Activated T-cell treated with anti-CD3 and anti-CD28 coated beads, Interleukin-2, amount 50 U/mL, for 72 hours (primary cell): Measurements from ENCODE around the gene MRPL42. TPM values are rescaled to one million over a fixed set of nuclear protein-coding genes. Genes with fewer than 3 reads are reported as not detected.

Experiments used
- ATAC-seq, 2 donors: fragments of 150-1000 bp; cut with Tn5 transposase; replicated peaks in 1 of 2; 2 replicates each; pipeline ENCODE4 v1.10.0; 2021; ENCODE audit warnings: moderate library complexity in 2 of 2, mild to moderate bottlenecking in 1 of 2
- DNase-seq, 2 donors: peaks; one replicate each; pipeline ENCODE4 v3.0.0; 2021 to 2022; ENCODE audit warnings: mixed read lengths in 1 of 2
- H3K27ac Mint-ChIP-seq: one replicate; pipeline ENCODE4 v1.8.0; 2022; ENCODE audit warnings: mild to moderate bottlenecking, moderate library complexity, mixed read lengths
- H3K27me3 Mint-ChIP-seq: one replicate; pipeline ENCODE4 v1.8.0; 2022; ENCODE audit warnings: low read depth, mixed read lengths
- H3K36me3 Mint-ChIP-seq, 2 donors: one replicate each; pipeline ENCODE4 v1.8.0; 2022; ENCODE audit warnings: mixed read lengths in 2 of 2, mild to moderate bottlenecking in 1 of 2; ENCODE audit not compliant: insufficient read depth in 2 of 2
- H3K4me1 Mint-ChIP-seq: one replicate; pipeline ENCODE4 v1.8.0; 2022; ENCODE audit warnings: low read depth, mixed read lengths
- H3K4me3 Mint-ChIP-seq, 2 donors: one replicate each; pipeline ENCODE4 v1.8.0; 2022; ENCODE audit warnings: mild to moderate bottlenecking in 2 of 2, mixed read lengths in 2 of 2, moderate library complexity in 2 of 2
- H3K9me3 Mint-ChIP-seq, 2 donors: one replicate each; pipeline ENCODE4 v1.8.0; 2022; ENCODE audit warnings: mixed read lengths in 2 of 2
- total RNA-seq, 2 donors: library from RNA; stranded (reverse); gene quantifications; one replicate each; pipeline ENCODE4 v1.2.3, GENCODE V29; 2022

MRPL42 gene
- total RNA-seq, 2 donors from 2014 or later: 54.2 to 68.3 TPM

DNA sequence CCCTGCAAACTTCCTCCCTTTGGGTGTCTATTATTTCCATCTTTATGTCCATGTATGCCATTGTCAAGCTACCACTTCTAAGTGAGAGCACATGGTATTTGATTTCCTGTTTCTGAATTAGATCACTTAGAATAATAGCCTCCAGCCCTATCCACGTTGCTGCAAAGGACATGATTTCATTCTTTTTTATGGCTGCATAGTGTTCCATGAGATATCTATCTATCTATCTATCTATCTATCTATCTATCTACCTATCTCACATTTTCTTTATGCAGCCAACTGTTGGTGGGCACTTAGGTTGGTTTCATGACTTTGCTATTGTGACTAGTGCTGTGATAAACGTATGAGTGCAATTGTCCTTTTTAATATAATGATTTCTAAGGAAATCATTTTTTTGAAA is 11.2 kb upstream of the MRPL42 start:
- Mint-ChIP-seq H3K4me3 (no peak overlapping the region), H3K27ac (no peak overlapping the region), H3K9me3 (no peaks in the 10 kb centered on the region), H3K36me3 (no peaks in the 10 kb centered on the region), H3K27me3 (no peaks in the 10 kb centered on the region), H3K4me1 (peaks cover 3% of the 10 kb centered on the region)
- DNase-seq (no peak), ATAC-seq (no peak)

DNA sequence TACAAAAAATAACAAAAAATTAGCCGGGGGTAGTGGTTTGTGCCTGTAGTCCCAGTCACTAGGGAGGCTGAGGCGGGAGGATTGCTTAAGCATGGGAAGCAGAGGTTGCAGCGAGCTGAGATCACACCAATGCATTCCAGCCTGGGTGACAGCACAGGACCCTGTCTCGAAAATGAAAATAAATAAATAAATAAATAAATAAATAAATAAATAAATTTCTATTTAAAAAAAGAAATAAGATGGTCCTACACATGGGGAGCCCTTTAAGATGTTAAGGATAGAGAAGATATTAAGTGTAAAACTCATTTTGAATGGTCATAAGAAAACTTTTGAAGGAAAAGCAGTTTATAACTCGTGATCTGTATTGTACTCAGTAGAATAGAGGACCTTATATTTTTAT is 8.2 kb upstream of the MRPL42 start:
- H3K27ac Mint-ChIP-seq: no peak overlapping the region
- H3K4me1 Mint-ChIP-seq: peaks cover 5% of the 10 kb centered on the region
- no peaks in the 10 kb centered on the region for H3K27me3 Mint-ChIP-seq
- no peaks in the 10 kb centered on the region for H3K36me3 Mint-ChIP-seq
- DNase-seq (no peak), ATAC-seq (no peak)
- no peak overlapping the region for H3K4me3 Mint-ChIP-seq
- no peaks in the 10 kb centered on the region for H3K9me3 Mint-ChIP-seq

DNA sequence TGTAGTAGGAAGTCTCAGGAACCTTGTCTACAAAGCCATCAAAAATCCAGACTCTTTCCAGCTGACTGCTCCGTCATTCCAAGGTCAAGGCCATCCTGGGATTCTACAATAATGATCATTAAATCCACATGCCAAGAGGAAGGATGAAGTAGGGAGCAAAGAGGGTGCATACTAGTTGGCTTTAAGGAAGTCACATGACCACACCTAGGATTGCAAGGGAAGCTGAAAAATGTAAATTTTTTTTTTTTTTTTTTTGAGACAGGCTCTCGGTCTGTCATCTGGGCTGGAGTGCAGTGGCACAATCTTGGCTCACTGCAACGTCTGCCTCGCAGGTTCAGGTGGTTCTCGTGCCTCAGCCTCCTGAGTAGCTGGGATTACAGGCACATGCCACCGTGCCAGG is 7.3 kb upstream of the MRPL42 start:
- no peaks in the 10 kb centered on the region for H3K9me3 Mint-ChIP-seq
- no peak overlapping the region for H3K4me3 Mint-ChIP-seq
- no peak overlapping the region for H3K27ac Mint-ChIP-seq
- ATAC-seq (no peak), DNase-seq (no peak)
- no peaks in the 10 kb centered on the region for H3K36me3 Mint-ChIP-seq
- H3K27me3 Mint-ChIP-seq: no peaks in the 10 kb centered on the region
- peaks cover 5% of the 10 kb centered on the region for H3K4me1 Mint-ChIP-seq

DNA sequence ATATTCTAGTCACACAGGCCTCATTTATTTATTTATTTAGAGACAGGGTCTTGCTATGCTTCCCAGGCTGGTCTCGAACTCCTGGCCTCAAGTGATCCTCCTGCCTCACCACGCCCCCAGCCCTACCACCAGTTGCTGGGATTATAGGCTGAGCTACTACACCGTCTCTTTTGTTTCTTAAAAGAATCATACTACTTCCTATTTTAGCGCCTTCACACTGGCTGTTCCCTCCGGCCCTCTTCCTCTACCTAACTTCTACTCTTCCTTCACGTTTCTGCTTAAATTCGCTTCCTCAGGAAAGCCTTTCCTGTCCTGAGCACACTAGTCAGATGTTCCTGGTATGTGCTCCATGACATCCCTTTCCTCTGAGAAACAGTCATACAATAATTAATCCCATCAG is 6.4 kb upstream of the MRPL42 start:
- ATAC-seq (no peak), DNase-seq (no peak)
- no peaks in the 10 kb centered on the region for H3K9me3 Mint-ChIP-seq
- peaks cover 5% of the 10 kb centered on the region for H3K4me1 Mint-ChIP-seq
- H3K27ac Mint-ChIP-seq: no peak overlapping the region
- no peak overlapping the region for H3K4me3 Mint-ChIP-seq
- H3K36me3 Mint-ChIP-seq: no peaks in the 10 kb centered on the region
- H3K27me3 Mint-ChIP-seq: no peaks in the 10 kb centered on the region

DNA sequence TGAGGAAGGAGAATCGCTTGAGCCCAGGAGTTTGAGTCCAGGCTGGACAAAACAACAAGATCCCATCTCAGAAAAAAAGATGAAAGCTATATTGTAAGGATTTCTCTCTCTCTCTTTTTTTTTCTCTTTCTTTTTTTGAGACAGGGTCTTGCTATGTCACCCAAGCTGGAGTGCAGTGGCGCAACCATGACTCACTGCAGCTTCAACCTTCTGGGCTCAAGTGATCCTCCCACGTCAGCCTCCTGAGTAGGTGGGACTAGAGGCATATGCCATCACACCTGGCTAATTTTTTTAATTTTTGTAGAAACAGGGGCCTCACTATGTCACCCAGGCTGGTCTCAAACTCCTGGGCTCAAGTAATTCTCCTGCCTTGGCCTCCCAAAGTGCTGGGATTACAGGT is 5.8 kb upstream of the MRPL42 start:
- no peak overlapping the region for H3K4me3 Mint-ChIP-seq
- H3K27me3 Mint-ChIP-seq: no peaks in the 10 kb centered on the region
- DNase-seq (no peak), ATAC-seq (no peak)
- no peaks in the 10 kb centered on the region for H3K9me3 Mint-ChIP-seq
- H3K4me1 Mint-ChIP-seq: peaks cover 9% of the 10 kb centered on the region
- H3K36me3 Mint-ChIP-seq: no peaks in the 10 kb centered on the region
- no peak overlapping the region for H3K27ac Mint-ChIP-seq

DNA sequence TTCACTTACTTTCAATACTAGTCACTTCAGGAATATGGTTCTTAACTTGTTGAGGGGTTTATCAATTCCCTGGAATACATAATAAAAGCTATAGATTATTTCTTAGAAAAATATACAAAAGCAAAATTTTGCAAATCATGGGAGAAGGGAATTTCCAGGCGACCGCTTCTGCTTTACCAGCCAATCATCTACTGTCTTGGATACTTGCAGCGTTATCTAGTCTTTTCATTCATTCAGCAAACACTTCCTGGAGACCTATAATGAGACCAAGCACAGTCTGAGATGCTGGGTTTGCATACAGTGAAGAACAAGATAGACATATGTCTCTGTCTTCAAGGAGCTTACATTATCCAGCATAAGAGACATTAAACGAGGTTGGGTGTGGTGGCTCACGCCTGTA is 1.5 kb upstream of the MRPL42 start:
- Mint-ChIP-seq H3K27me3 (no peaks in the 10 kb centered on the region), H3K4me1 (peaks cover 40% of the 10 kb centered on the region), H3K4me3 (peak overlapping the region in 1 of 2 donors; percentile 25), H3K36me3 (peaks cover 4 to 6% of the 10 kb centered on the region in 2 donors), H3K9me3 (no peaks in the 10 kb centered on the region), H3K27ac (no peak overlapping the region)
- DNase-seq (no peak), ATAC-seq (no peak)

DNA sequence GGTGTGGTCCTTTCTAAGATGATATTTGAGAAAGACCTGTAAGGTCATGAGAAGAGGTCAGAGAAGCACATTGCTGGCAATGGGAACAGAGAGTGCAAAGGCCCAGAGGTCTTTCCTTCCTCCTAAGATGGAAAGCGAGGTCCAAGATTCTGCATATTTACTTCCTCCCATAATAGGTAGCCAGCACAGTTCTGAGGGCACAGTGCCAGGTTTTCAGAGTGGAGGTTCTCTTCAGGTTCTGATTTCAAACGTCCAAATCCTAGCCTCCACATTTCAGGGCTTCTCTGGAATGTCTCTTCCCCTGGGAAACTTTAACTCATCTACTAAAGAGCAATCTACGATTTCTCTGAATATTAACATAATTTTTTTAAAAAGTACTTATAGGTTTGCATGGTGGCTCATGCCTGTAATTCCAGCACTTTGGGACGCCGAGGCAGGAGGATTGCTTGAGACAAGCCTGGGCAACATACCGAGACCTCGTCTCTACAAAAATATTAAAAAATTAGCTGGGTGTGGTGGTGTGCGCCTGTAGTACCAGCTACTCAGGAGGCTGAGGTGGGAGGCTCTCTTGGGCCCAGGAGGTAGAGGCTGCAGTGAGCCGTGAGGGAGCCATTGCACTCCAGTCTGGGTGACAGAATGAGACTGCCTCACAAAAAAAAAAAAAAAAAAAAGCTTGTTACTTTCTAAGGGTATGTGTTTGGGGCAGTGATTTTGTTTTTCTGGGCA is 526 bp upstream of the MRPL42 start:
- H3K9me3 Mint-ChIP-seq: no peaks in the 10 kb centered on the region
- DNase-seq: no peak
- H3K36me3 Mint-ChIP-seq: peaks cover 5 to 6% of the 10 kb centered on the region in 2 donors
- peaks cover 37% of the 10 kb centered on the region for H3K4me1 Mint-ChIP-seq
- ATAC-seq: no peak
- H3K27ac Mint-ChIP-seq: peak overlapping the region; percentile 94
- no peaks in the 10 kb centered on the region for H3K27me3 Mint-ChIP-seq
- H3K4me3 Mint-ChIP-seq: peak overlapping the region; percentile 92

DNA sequence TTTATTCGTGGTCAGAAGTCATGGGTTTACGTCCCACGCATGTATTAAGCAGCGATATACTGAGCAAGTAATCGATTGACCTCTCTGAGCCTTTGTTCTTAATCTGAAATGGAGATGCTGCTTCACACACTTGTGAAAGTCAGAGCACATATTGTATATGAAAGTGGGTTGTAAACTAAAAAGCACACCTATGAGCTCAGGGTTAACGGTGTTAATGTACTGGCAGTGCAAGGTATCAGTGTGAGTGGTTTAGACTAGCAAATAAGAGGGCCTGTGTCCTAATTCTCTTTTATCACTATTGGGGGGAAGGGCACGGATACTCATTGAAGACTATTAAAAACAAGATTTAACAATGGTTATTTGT is 676 bp downstream of the MRPL42 start:
- Mint-ChIP-seq H3K27me3 (no peaks in the 10 kb centered on the region), H3K4me1 (peaks cover 37% of the 10 kb centered on the region), H3K27ac (peak overlapping the region; percentile 94), H3K36me3 (peaks cover 5 to 6% of the 10 kb centered on the region in 2 donors), H3K4me3 (peak overlapping the region; percentile 92), H3K9me3 (no peaks in the 10 kb centered on the region)
- peak; percentile 28 to 34 for ATAC-seq
- DNase-seq: no peak

DNA sequence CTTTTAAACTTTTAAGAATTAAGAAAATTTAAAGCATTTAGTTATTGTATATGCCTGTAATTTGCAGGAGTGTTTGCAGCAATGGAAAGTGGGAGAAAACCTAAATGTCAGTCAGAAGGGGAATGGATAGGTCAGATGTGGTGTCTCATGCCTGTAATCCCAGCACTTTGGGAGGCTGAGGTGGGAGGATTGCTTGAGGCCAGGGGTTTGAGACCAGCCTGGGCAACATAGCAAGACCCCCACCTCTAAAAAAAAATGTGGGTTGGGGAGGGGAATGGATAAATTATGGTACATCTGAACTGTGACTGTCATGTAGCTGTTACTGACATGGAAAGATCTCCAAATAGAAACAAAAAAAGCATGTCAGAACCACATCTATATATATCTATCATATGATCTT is 2.1 kb downstream of the MRPL42 start:
- no peak for DNase-seq
- ATAC-seq: no peak
- Mint-ChIP-seq H3K27ac (no peak overlapping the region), H3K36me3 (peaks cover 5 to 6% of the 10 kb centered on the region in 2 donors), H3K4me1 (peaks cover 37% of the 10 kb centered on the region), H3K9me3 (no peaks in the 10 kb centered on the region), H3K4me3 (peak overlapping the region; percentile 37 to 92), H3K27me3 (no peaks in the 10 kb centered on the region)

DNA sequence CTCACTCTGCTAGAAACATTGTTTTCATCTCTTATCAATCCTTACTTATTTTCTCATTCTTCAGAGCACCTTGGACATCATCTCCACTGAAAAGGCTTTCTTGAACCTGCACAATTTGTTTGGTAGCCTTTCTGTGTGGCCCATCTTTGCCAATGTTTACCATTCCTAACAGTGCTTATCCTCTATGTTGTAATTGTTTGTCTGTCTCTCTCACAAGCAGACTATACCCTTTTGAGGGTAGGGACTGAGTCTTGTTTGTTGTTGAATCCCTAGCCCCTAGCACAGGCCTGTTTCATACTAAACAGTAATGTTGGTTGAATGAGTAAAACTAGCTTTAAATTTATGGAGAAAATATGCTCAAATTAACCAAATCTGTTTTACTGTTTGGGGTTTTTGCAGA is 9.2 kb downstream of the MRPL42 start:
- peak overlapping the region; percentile 7 for H3K27ac Mint-ChIP-seq
- H3K4me1 Mint-ChIP-seq: peaks cover 6% of the 10 kb centered on the region
- peaks cover 0 to 10% of the 10 kb centered on the region in 2 donors for H3K36me3 Mint-ChIP-seq
- no peaks in the 10 kb centered on the region for H3K9me3 Mint-ChIP-seq
- DNase-seq (no peak), ATAC-seq (no peak)
- no peak overlapping the region for H3K4me3 Mint-ChIP-seq
- H3K27me3 Mint-ChIP-seq: no peaks in the 10 kb centered on the region

DNA sequence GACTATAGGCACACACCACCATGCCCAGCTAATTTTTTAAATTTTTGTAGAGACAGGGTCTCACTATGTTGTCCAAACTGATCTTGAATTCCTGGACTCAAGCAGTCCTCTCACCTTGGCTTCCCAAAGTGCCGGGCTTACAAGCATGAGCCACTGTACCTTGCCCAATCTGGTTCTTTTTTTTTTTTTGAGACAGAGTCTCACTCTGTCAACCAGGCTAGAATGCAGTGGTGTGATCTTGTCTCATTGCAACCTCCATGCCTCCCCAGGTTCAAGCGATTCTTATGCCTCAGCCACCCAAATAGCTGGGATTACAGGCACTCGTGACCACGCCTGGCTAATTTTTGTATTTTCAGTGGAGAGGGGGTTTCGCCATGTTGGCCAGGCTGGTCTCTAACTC is 15.4 kb downstream of the MRPL42 start:
- ATAC-seq: peak in 1 of 2 donors; percentile 15
- peaks cover 3 to 13% of the 10 kb centered on the region in 2 donors for H3K36me3 Mint-ChIP-seq
- H3K27me3 Mint-ChIP-seq: no peaks in the 10 kb centered on the region
- no peak for DNase-seq
- H3K9me3 Mint-ChIP-seq: no peaks in the 10 kb centered on the region
- no peaks in the 10 kb centered on the region for H3K4me1 Mint-ChIP-seq
- no peak overlapping the region for H3K27ac Mint-ChIP-seq
- H3K4me3 Mint-ChIP-seq: no peak overlapping the region

DNA sequence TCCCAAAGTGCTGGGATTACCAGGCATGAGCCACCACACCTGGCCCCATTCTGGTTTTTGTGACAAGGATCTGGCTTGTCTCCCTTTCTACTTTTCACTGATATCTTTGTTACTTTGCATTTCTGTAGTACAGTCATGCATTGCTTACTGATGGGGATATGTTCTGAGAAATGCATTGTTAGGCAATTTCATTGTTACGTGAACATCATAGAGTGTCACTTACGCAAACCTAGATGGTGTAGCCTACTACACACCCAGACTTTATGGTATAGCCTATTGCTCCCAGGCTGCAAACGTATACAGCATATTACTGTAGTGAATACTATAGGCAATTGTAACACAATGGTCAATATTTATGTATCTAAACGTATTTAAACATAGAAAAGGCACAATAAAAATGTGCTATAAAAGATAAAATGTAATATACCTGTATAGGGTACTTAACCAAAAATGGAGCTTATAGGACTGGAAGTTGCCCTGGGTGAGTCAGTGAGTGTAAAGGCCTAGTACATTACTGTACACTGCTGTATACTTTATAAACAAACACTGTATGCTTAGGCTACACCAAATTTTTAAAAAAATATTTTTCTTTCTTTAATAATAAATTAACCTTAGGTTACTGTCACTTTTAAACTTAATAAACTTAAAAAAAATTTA is 16.0 kb downstream of the MRPL42 start:
- H3K27ac Mint-ChIP-seq: no peak overlapping the region
- H3K36me3 Mint-ChIP-seq: peaks cover 3 to 13% of the 10 kb centered on the region in 2 donors
- no peaks in the 10 kb centered on the region for H3K27me3 Mint-ChIP-seq
- H3K4me1 Mint-ChIP-seq: no peaks in the 10 kb centered on the region
- peak in 1 of 2 donors; percentile 23 for ATAC-seq
- no peak for DNase-seq
- no peaks in the 10 kb centered on the region for H3K9me3 Mint-ChIP-seq
- no peak overlapping the region for H3K4me3 Mint-ChIP-seq

DNA sequence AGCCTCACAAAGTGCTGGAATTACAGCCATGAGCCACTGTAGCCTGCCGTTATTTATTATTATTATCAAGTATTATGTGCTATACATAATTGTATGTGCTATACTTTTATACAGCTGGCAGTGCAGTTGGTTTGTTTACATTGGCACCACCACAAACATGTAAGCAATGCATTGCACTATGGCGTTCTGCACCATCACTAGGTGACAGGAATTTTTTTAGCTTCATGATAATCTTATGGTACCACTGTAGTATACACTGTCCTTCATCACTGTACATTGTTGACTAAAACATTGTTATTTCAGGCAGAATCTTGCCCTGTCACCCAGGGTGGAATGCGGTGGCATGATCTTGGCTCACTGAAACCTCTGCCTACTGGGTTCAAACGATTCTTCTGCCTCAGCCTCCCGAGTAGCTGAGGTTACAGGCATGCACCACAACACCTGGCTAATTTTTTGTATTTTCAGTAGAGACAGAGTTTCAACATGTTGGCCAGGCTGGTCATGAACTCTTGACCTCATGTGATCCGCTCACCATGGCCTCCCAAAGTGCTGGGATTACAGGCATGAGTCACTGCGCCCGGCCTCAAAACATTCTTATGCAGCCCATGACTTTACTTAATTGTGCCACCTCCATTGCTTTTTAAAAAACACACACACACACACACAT is 17.1 kb downstream of the MRPL42 start:
- H3K27me3 Mint-ChIP-seq: no peaks in the 10 kb centered on the region
- ATAC-seq: no peak

More for the DNA sequence above, 17.1 kb downstream of the MRPL42 start:
- Mint-ChIP-seq H3K4me1 (no peaks in the 10 kb centered on the region), H3K36me3 (peaks cover 3 to 20% of the 10 kb centered on the region in 2 donors), H3K27ac (no peak overlapping the region), H3K4me3 (no peak overlapping the region), H3K9me3 (no peaks in the 10 kb centered on the region)
- no peak for DNase-seq
